GM18519 (cell line): Measurements from ENCODE around the gene HES7.
"Not testable (repeated sequence)": the region's sequence is repeated elsewhere in the genome, so short reads cannot be mapped to it uniquely, and the experiment has no call there.

Experiments used
- ATAC-seq: cut with Tn5 transposase; IDR thresholded peaks from one replicate; pipeline ENCODE4 v1.9.1; 2021; ENCODE audit warnings: mild to moderate bottlenecking, moderate library complexity; ENCODE audit not compliant: unreplicated experiment, low FRiP score

HES7 gene

DNA sequence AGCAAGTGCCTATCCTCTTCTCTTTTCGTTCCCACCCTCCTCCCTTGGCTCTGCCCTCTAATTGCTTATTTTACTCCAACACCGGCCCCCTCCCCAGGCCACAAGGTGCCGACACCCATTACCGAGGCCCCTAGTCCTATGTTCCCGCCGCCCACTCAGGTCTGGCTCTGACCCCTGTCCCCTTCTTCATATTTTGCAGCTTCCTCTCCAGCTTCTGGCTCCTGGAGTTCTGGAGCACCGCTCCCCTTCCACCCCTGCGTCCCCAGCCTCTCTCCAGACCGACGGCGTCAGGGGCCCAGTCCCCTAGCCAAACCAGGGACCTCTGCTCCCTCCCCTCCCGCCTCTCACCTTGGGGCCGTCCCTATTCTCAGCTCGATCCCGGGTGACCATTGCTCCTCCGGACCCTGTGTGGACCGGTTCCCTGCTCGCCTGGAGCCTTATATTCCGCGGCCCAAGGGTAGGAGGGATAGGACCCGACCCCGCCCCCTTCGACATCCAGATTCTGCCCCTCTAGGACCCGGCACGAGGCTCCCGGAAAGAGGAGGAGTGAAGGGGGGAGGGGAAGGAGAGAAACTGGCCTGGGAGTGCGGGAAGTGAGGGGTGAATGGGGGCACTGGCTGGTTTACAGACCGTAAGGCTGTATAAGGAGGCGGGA lies at the start of gene HES7:
HES7 (minus strand) TSS at position 412 of the 655 bp plus-strand sequence; CDS start at position 390, 22 bp downstream.
- ATAC-seq, result no peak

DNA sequence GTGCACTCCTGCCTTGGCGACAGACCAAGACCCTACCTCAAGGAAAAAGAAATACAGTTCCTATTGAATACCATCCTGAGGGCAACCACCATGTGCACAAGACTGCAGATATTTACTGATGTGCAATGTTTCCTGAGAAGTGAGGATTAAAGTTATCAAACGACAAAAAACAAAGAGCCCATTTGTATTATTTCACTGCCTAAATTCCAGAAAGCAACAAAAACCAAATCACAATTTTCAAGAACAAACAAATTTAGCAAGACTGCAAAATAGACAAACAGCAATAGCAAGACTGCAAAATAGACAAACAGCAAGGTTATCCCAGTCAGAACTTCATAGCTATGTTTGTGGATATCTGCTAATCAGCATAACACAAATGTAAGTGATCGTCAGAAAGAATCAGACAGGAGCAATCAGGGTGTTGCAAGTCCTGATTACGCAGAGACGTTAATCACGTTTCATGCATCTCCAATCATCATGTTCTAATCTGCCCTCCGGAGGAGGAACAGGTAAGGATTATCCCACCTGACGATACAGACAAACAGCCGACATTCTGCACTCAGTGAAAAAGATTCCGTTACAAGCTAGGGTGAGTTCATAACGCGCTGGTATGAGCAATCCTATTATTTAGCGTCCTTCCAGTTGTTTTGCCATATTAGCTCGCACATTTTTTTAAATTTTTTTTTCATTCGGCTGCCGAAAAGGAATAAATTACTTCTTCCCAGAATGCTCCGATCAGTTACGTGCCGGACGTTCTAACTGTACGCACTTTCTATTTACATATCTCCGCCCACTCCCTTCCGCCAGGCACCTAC lies 49.4 kb upstream of the HES7 start:
- ATAC-seq, result peak; percentile 52

DNA sequence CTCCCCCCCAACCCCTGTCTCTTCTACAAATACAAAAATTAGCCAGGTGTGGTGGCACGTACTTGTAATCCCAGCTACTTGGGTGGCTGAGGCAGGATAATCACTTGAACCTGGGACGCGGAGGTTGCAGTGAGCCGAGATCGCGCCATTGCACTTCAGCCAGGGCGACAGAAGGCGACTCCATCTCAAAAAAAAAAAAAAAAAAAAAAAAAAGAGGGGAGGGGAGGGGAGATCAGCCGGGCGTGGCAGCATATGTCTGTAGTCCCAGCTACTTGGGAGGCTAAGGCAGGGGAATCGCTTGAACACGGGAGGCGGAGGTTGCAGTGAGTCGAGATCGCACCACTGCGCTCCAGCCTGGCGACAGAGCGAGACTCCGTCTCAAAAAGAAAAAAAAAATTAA lies 46.3 kb upstream of the HES7 start:
- not testable (repeated sequence) for ATAC-seq

DNA sequence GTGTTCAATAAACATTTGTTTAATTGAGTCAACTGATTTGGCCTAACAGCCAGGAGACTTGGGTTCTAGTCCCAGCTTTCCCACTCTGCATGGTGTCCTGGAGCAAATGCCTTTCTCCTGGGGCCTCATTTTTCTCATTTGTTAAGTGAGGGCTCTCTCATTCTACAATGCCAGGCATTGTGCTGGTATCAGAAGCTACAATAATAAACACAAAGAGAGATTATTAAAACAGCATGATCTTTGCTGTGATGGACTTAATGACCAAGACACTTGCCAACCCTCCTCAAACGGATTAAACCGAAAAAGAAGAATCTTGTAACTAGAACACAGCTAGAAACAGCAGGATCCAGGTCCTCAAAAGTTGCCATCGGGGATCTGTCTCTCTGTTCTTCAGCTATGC lies 43.6 kb upstream of the HES7 start:
- ATAC-seq, result no peak

DNA sequence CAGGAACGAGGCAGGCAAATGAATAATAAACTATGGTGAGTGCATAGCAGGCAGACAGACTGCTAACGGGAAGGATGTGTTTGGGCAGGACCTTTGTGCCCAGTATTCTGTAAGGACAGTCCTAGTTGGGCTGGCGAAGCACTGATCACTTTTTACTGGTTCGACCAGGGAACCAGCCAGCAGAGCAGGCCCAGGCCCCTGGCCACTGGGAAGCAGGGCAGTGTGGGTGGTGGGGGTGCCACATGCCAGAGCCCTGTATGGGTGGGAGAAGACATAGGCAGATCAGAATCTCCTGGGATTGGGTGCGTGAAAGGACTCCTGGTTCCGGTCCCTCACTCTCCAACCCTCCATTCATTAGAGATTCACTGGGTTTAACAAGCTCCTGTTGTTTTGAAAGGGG lies 42.8 kb upstream of the HES7 start:
- ATAC-seq, result no peak

DNA sequence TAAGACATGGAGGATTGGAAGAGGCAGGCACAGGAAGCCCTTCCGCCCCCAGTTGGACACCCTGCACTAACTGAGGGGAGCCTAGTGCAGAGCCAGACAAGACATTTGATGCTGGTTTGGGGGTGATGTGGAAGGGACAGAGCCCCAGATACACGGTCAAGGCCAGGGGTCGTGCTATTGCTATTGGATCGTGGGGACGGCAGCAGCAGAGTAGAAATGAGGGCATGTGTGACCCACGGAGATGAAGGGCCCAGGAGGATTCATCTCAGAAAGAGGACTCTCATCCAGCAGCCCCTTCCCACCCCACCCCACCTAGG lies 40.9 kb upstream of the HES7 start:
- ATAC-seq, result no peak

DNA sequence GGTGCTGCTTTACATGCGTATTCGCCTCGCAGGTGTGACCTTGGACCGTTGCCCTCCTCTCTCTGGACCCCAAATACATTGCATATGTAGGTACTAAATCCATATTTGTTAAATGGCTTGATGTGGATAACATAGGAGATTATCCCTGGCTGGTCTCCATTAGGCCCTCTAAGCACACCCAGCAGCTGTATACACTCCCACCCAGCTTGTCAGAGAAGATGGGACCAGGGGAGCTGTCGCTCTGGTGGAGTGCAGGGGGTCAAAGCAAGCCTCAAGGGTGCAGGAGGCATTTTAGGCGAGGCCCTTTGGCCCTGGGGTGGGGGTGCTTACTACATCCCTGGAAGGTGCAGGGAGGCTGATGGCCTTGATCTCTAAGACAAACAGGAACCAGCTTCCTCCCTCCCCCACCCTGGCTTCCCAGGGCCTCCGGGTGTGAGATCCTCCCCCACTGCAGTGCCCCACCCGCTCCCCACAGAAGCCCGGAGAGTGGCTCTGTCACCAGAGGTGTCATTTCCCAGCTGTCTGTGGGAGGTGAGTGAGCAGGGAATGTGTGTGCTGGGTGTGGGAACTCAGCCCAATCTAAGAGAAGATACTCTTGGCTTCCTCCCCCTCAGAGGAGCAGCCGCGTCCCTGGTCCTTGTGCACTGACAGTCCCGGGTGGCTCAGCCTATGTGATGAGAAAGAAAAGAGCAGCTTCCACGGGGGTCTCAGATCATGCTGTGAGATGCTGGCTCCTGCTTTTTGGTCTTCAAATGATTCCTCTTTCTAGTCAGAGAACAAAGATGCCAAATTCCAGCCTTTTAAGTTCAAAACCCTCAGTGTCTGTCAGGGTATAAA lies 40.3 kb upstream of the HES7 start:
- ATAC-seq, result no peak

DNA sequence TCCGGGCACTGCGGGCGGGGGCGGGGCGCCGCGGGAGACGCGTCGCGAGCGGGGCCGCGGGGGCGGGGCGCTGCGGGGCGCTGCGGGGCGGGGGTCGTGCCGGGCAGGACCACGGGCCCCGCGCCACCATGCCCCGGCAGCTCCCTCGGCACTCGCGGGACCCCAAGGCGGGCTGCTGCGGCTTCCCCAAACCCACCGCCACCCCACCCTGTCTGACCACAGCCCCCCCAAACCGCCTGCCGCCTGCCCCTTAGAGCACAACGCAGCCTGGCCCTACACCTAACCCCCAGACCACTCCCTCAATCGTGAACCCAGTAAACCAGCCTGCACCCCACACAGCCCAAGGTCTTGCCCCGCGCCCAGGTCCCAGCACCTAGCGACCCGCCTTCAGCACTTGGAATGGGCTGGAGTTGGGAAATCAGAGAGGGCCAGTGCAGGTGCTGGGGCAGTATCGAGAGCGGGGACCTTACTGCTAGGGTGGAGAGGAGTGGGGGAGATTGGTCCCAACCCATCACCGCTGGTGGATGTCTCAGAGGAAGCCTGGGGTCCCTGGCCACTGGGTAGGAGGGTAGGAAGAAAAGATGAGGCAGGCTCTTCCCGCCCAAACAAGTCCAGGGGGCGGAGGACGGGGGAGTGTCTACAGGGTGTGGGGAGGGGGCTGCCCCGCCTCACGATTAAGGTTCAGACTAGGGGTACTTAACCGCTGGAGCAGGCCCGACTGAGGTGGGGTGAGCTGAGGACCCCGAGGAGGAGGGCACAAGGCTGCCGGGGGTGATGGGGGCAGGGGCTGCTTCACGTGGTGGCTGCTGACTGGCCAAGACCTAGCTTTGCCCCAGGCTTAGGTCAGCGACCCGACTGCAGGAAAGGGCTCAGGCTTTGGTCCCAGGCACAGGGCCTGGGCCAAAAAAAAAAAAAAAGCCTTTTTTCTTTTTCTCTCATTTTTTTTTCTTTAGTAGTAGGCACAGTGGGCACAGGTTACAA lies 39.4 kb upstream of the HES7 start:
- no peak for ATAC-seq

DNA sequence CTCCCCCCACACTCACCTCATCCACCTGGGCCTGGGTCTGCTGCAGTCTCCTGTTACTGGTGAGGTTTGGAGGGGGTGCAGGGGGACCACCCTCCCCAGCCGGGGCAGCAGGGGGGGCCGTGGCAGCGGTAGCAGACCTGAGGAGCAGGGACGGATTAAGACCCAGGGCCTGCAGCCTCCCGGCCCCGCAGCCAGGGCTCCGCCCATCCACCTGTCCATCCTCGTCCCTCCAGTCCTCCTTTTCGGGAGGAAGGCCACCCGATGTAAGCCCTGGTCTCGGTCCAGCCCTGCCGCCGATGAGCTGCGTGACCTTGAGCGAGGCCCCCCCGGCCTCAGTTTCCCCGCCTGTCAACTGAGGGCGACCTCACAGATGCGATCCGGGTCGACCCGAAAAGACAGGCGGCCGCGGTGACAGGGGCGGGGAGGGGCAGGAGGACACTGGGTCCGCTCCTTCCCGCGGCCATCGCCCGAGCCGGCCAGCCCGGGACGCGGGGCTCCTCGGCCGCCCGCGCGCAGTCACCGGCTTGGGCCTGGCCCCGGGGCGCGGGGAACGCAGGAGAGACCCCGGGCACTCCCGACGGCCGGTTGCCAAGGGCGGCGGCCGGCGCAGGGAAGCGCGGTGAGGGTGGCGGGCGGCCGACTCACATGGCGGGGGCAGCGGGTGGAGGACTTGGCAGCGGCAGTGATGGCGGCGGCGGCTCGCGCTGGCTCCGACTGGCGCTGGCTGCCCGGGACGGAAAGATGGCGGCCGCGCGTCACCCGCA lies 38.5 kb upstream of the HES7 start, which contains the start of gene VAMP2:
VAMP2 (minus strand) TSS at position 716 of the 764 bp plus-strand sequence; CDS start at position 647, 69 bp downstream.
- no peak for ATAC-seq

DNA sequence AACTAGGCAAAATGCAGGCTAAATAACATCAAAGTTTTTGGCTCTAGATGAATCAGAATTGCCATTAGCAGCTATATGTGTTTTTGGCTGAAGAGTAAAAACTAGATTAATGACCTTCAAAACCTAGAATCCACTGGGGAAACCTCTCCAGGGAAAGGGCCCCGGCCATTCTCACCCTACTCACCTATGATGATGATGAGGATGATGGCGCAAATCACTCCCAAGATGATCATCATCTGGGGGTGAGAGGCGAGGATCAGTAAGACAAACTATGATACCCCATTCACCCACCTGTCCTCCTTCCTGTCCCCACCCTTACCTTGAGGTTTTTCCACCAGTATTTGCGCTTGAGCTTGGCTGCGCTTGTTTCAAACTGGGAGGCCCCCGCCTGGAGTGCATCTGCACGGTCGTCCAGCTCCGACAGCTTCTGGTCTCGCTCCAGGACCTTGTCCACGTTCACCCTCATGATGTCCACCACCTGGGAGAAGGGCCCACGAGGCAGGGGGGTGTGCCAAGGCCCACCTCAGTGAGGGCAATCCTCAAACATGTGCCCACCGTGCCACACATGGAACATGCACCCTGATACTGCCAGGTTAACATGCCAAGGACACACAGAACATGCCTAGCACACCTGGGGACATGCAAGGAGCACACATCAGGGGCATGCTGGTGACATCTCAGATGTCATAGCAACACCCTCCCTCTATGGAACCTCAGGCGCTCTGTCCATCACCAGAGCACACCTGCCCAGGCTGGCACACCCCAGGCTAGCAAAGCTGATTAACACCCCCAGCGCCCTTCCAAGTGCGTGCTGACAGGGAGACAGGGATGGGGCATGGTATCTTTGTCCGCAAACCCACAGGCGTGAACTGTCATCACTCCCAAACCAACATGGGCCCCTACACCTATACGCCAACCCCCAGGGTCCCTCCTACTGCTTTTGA lies 37.7 kb upstream of the HES7 start:
- no peak for ATAC-seq

DNA sequence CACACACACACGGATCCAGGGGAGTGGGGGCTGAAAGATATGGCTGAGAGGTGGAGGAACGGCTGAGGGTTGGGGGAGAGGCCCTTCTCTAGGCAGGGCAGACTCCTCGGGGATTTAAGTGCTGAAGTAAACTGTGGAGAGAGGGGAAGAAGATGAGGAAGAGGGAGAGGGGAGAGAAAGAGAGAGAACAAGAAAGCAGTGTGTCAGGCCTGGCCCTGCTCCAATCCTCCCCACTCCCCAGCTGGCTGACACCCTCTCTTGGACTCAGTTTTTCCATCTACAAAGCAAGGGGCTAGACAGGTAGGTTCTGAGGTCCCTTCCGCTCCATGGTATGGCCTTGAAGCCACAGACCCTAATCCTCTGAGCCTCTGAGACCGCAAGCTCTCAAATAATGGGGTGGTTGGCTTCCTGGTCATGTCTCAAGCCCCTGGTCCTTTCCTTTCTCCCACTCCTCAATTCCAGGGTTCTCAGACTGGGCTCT lies 36.9 kb upstream of the HES7 start:
- no peak for ATAC-seq

DNA sequence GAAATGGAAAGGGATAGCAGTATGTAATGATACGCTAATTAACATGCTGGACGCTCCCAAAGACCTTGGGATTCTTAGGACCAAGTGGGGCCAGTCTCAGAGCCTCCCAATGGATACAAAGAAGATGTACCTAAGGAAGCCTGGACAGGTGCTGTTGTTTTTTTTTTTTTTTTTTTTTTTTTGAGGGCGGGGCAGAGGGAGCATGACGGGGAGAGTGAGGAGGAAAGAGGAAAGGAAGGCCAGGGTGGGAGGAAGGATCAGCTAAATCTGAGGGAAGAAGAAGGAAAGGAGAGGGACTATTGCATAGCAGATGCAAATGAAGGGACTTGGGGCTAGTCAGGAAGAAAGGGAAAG lies 36.3 kb upstream of the HES7 start:
- ATAC-seq, result no peak

DNA sequence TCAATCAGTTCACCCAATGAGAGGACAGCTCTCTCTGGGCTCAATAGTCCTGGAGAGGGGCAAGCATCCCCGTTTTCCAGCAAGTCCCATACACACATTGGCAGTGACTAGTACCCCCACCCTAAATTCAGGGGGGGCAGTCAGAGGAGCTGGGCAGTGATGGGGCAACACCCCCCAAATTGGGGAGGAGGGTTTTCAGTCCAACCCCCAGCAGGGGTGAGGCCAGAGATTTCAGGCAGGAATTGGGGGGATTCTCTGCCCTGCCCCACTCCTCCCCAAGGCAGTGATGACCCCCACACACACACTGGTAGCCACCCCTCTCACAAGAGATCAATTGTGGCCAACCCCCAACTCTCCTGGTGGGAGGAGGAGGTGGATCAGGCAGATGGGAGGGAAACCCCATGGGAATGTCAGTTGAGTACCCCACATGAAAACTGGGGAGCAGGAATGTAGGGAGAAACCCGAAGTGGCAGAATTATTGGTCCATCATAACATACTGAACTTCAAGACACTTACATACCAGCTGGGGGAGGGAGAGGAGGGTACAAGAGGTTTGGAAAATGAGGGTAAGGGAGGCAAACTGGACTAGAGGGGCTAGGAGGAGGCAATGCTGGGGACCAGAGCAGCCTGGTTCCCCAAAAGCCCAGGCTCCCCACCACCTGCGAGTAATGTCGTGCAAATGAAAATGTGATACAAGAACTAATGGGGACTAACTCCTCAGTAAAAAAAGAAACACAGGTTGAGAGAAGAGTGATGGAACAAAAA lies 35.7 kb upstream of the HES7 start:
- ATAC-seq, result no peak

DNA sequence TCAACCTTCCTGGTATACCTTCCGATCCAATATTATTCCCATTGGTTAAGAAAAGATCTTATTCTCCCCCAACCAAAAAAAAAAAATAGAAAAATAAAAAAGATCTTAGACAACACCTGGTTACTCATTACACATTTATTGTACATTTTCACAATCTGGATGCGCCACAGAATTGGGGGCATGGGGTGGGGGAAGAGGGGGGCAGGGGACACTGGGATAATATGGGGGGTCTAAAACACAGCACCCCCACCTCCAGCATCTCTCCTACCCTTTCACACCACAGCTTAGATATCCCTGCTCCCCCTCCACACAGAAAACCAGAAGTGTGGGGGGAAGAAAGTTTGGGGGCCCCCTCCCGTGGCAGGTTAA lies 35.1 kb upstream of the HES7 start:
- no peak for ATAC-seq

DNA sequence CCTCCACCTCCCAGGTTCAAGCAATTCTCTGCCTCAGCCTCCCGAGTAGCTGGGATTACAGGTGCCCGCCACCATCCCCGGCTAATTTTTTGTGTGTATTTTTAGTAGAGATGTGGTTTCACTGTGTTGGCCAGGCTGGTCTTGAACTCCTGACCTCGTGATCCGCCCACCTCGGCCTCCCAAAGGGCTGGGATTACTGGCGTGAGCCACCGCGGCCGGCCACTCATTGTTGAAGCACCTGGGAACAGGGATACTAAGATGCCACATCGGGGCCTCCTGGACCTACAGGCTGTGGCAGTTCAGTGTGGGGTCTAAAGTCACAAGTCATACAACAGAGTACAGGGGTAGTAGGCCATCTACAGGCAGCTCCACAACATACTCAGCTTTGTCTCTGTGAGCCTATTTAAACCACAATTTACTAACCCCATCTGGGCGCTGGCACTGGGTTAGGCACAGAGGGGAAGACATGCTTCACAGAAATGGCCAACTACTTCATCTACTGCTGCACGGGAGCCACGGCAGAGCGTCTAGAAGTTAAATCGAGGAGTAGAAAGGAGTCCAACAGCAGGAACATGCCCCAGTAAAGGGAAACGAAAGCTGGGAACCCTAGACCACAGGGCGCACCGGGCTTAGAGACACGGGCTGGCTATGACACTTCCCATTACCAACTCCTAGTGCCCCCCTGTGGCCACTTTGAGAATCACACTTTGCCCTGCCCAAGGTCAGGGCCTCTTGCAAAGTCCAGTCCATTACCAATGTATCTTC lies 34.5 kb upstream of the HES7 start:
- ATAC-seq, result no peak

DNA sequence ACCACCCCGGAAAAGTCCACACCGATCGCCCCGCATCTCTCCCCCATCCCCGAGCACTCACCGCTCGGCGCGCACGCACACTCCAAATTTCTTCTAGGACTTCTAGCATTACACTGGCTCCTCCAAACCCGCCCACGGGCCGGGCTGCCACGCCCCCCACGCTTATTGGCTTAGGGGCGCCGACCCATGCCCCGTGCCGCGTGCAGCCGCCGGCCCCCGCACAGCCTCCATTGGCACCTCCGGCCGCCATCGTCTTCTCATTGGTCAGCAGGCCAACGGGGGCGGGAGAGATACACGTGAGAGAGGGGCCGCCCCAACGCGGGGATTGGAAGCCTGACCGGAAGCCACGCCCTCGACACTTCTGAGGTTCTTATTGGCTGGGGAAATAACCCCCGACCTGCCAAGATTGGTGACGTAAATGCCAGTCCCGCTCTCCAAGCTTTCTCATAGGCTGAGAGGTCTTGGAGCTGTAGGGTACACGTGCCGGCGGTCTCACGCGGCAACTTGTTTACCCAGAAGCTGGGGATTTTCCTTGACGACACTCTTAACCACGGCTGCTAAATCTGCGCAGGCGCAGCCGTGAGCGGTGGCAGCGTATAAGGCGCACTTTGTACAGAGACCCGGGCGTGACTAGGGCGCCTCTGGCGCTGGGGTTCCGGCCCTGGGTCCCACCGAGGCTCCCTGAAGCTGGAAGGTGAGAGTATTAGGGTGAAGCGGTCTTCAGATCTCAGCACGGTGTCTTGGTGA lies 32.5 kb upstream of the HES7 start:
- ATAC-seq, result peak; percentile 66
